GM23248 (cell line): ENCODE results near the gene CGGBP1. TPM values are rescaled to one million over a fixed set of nuclear protein-coding genes. Genes with fewer than 3 reads are reported as not detected.

Experiments used
- DNase-seq: peaks from one replicate; pipeline ENCODE4 v3.0.0-alpha.2; 2015
- H2AFZ ChIP-seq: fragments of 200-600 bp; sonication (generic); 2 replicates; pipeline ENCODE4 v1.6.1; 2016; ENCODE audit warnings: antibody characterized with exemption
- H3F3A ChIP-seq: fragments of 200-600 bp; sonication (generic); 2 replicates; pipeline ENCODE4 v1.6.1; 2016; ENCODE audit warnings: mild to moderate bottlenecking, antibody characterized with exemption, mixed run types; ENCODE audit not compliant: insufficient read depth
- H3K27ac ChIP-seq: fragments of 200-600 bp; sonication (generic); 2 replicates; pipeline ENCODE4 v1.5.1; 2016; ENCODE audit warnings: mild to moderate bottlenecking
- H3K27me3 ChIP-seq: fragments of 200-600 bp; sonication (generic); replicated peaks from 2 replicates; pipeline ENCODE4 v1.6.1; 2016; ENCODE audit warnings: mild to moderate bottlenecking; ENCODE audit not compliant: insufficient read depth
- H3K36me3 ChIP-seq: fragments of 200-600 bp; sonication (generic); 2 replicates; pipeline ENCODE4 v1.6.1; 2016; ENCODE audit warnings: low read depth, mild to moderate bottlenecking
- H3K4me1 ChIP-seq: fragments of 200-600 bp; sonication (generic); 2 replicates; pipeline ENCODE4 v1.6.1; 2016; ENCODE audit warnings: mild to moderate bottlenecking; ENCODE audit not compliant: insufficient read depth
- H3K4me2 ChIP-seq: fragments of 200-600 bp; sonication (generic); one replicate; pipeline ENCODE4 v1.6.1; 2016; ENCODE audit warnings: mild to moderate bottlenecking; ENCODE audit not compliant: unreplicated experiment
- H3K4me3 ChIP-seq: fragments of 200-600 bp; sonication (generic); 2 replicates; pipeline ENCODE4 v1.5.1; 2016; ENCODE audit warnings: mild to moderate bottlenecking
- H3K79me2 ChIP-seq: fragments of 200-600 bp; sonication (generic); 2 replicates; pipeline ENCODE4 v1.6.1; 2016; ENCODE audit warnings: mild to moderate bottlenecking; ENCODE audit not compliant: insufficient read depth
- H3K9ac ChIP-seq: fragments of 200-600 bp; sonication (generic); 2 replicates; pipeline ENCODE4 v1.6.1; 2016; ENCODE audit warnings: mild to moderate bottlenecking
- H3K9me2 ChIP-seq: fragments of 200-600 bp; sonication (generic); 2 replicates; pipeline ENCODE4 v1.6.1; 2016; ENCODE audit warnings: mixed run types, mild to moderate bottlenecking, moderate library complexity; ENCODE audit not compliant: insufficient read depth
- H3K9me3 ChIP-seq: fragments of 200-600 bp; sonication (generic); one replicate; pipeline ENCODE4 v1.6.1; 2017; ENCODE audit warnings: low read depth
- H4K20me1 ChIP-seq: fragments of 200-600 bp; sonication (generic); 2 replicates; pipeline ENCODE4 v1.6.0; 2016; ENCODE audit not compliant: insufficient read depth
- EZH2 ChIP-seq: fragments of 200-600 bp; sonication (generic); IDR thresholded peaks from 2 replicates; pipeline ENCODE4 v1.6.1; 2018; ENCODE audit warnings: antibody characterized with exemption, mild to moderate bottlenecking; ENCODE audit not compliant: insufficient read depth, poor library complexity, severe bottlenecking
- EZH2phosphoT487 ChIP-seq: fragments of 200-600 bp; sonication (generic); IDR thresholded peaks from 2 replicates; pipeline ENCODE4 v1.6.1; 2018; ENCODE audit warnings: antibody characterized with exemption, moderate library complexity, mild to moderate bottlenecking, low read depth; ENCODE audit not compliant: insufficient read depth
- WGBS, 2 experiments: methylation state at CpG; one replicate each; pipeline ENCODE4 v1.1.6; 2015 to 2017; ENCODE audit warnings: low lambda C conversion rate in 2 of 2, low coverage in 1 of 2; ENCODE audit errors: missing lambda C conversion rate in 2 of 2; 5-methylcytosine and 5-hydroxymethylcytosine counted together
- in situ Hi-C: fragments of 300-500 bp; cut with MboI; formaldehyde crosslinking; loops from 2 replicates; pipeline ENCODE4 v1.15.0; 2020
- polyA plus RNA-seq: library from polyadenylated mRNA; unstranded; fragments of >200 nt; fragmentation: Nextera tagmentation; extraction: Ambion mirVana; gene quantifications from 2 replicates; pipeline ENCODE4 v1.2.1, GENCODE V29; 2016
- total RNA-seq: library from RNA; depleted of rRNA; stranded (reverse); fragments of >200 nt; shearing (Covaris generic); gene quantifications from 2 replicates; pipeline ENCODE4 v1.2.3, GENCODE V29; 2014; rRNA removed

The CGGBP1 gene
- total and polyA plus RNA-seq, 2 experiments from 2014 or later: 51.1 to 61.4 TPM

GRCh38 chr3:88005066-88005465, 53.7 kb downstream of the CGGBP1 start:
- Histone ChIP-seq H3K27ac (no peak overlapping the region), H3K4me3 (no peak overlapping the region), H3K9ac (no peak overlapping the region), H3K9me2 (no peaks in the 10 kb centered on the region), H3K27me3 (0 out of 2 replicates have a peak, but pooled peaks cover 3% of the 10 kb centered on the region), H4K20me1 (no peaks in the 10 kb centered on the region), H3K79me2 (no peaks in the 10 kb centered on the region), H3K36me3 (no peaks in the 10 kb centered on the region), H3K4me2 (peak overlapping the region; percentile 41), H3K4me1 (no peaks in the 10 kb centered on the region), H3F3A (no peaks in the 10 kb centered on the region), H2AFZ (peak overlapping the region; percentile 35), H3K9me3 (no peaks in the 10 kb centered on the region)
- no peak for TF ChIP-seq EZH2
- no peak for TF ChIP-seq EZH2phosphoT487
- in situ Hi-C loops: no loop called here
- WGBS, 2 experiments: 9% methylated on average over 2 of the region's 2 CpGs
- peak; percentile 65 for DNase-seq

- Histone ChIP-seq H3K9me2 (no peaks in the 10 kb centered on the region), H3K4me1 (no peaks in the 10 kb centered on the region), H3K4me2 (no peak overlapping the region), H3K27me3 (0 out of 2 replicates have a peak, but pooled peaks cover 3% of the 10 kb centered on the region), H3F3A (no peaks in the 10 kb centered on the region), H3K9me3 (no peaks in the 10 kb centered on the region), H2AFZ (peak overlapping the region; percentile 15; the same call in 1 of the 2 replicates), H3K9ac (no peak overlapping the region), H3K4me3 (no peak overlapping the region), H3K36me3 (no peaks in the 10 kb centered on the region), H3K27ac (no peak overlapping the region), H3K79me2 (no peaks in the 10 kb centered on the region), H4K20me1 (no peaks in the 10 kb centered on the region)
- in situ Hi-C loops: no loop called here
- 30 to 31% methylated on average over 6 of the region's 6 CpGs for WGBS, 2 experiments
- peak; percentile 66 for DNase-seq
- TF ChIP-seq EZH2 (no peak), EZH2phosphoT487 (no peak)
Measured at GRCh38 chr3:88003115-88003755, 55.6 kb downstream of the CGGBP1 start.

GRCh38 chr3:88002448-88002847, 56.4 kb downstream of the CGGBP1 start:
- H3K27me3 ChIP-seq: 0 out of 2 replicates have a peak, but pooled peaks cover 3% of the 10 kb centered on the region
- TF ChIP-seq EZH2 (no peak), EZH2phosphoT487 (no peak)
- H3K27ac ChIP-seq: no peak overlapping the region
- no peaks in the 10 kb centered on the region for H3F3A ChIP-seq
- no peak for DNase-seq
- no peaks in the 10 kb centered on the region for H3K9me2 ChIP-seq
- H3K4me2 ChIP-seq: no peak overlapping the region
- no peak overlapping the region for H3K9ac ChIP-seq
- no peaks in the 10 kb centered on the region for H3K4me1 ChIP-seq
- in situ Hi-C loops: no loop called here
- H4K20me1 ChIP-seq: no peaks in the 10 kb centered on the region
- H2AFZ ChIP-seq: 0 out of 2 replicates have a peak overlapping the region, but pooled peaks have one; percentile 15
- no peaks in the 10 kb centered on the region for H3K9me3 ChIP-seq
- H3K4me3 ChIP-seq: no peak overlapping the region
- 66 to 73% methylated on average over 3 of the region's 3 CpGs for WGBS, 2 experiments
- H3K36me3 ChIP-seq: no peaks in the 10 kb centered on the region
- no peaks in the 10 kb centered on the region for H3K79me2 ChIP-seq

Other genes starting within 250 kb of the CGGBP1 start
- 15.8 and 22.4 TPM in 2 replicates for gene ZNF654, start 250 bp upstream of the CGGBP1 start, total RNA-seq
- 11.6 and 14.3 TPM in 2 replicates for gene ZNF654, start 250 bp upstream of the CGGBP1 start, polyA plus RNA-seq
- gene C3orf38, start 91.0 kb upstream of the CGGBP1 start, total RNA-seq: 21.6 and 26.8 TPM in 2 replicates
- gene C3orf38, start 91.0 kb upstream of the CGGBP1 start, polyA plus RNA-seq: 24.9 and 25.3 TPM in 2 replicates